ENCODE measurements around the gene PTPN4. TPM values are rescaled to one million over a fixed set of nuclear protein-coding genes. Genes with fewer than 3 reads are reported as not detected.

PTPN4 gene
- total and polyA plus RNA-seq, 9 of the 15 experiments (the other 6 are each of a cell fraction or from before 2014, with no cell fraction given), result 5.0 to 32.8 (median 27.3) TPM

DNA sequence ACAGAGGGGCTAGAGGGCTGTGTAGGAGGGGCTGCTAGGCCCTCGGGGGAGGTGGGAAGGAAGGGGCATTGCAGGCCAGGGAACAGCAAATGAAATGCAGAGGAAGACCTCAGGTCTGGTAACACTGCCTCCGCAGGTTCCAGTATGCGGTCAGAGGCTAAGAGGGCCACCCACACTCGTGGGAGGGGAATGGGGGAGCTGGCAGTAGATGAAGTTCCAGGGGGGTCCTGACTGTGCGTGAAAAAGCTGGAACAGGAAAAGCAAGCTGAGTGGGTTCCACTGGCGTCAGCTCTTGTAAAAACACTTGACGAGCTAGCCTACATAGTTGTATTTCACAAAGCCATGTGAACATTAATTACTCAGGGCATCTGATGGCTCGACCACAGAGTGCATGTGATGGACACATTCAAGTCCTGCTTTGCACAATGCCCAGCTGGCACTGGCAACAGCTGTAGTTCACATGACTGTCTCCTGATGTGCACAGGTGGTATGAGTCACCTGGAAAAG is 29.0 kb upstream of the PTPN4 start:
- no peak for DNase-seq (ENCODE audit: extremely low read depth in 1 of 4, low spot score in 3 of 4)
- in situ Hi-C loops (cut with MboI), result no loop called here
- no peak for FAIRE-seq
- 10% methylated on average over 8 of the region's 8 CpGs for WGBS (ENCODE audit: insufficient coverage, low coverage, missing lambda C conversion rate)
- no peak for ATAC-seq
- Histone ChIP-seq H3K79me2 (ENCODE audit: control insufficient read depth, insufficient read depth, low read length) (no peaks in the 10 kb centered on the region), H3K9ac (ENCODE audit: insufficient read depth in 1 of 2, low read depth in 2 of 2, low read length in 2 of 2) (no peak overlapping the region), H3K27me3 (ENCODE audit: control insufficient read depth in 2 of 2, insufficient read depth in 2 of 2, low read length in 2 of 2) (peaks cover 38 to 55% of the 10 kb centered on the region in 2 experiments), H4K20me1 (replicated peaks; ENCODE audit: control insufficient read depth, insufficient read depth, low read length) (no peaks in the 10 kb centered on the region), H3K9me1 (ENCODE audit: control insufficient read depth, insufficient read depth, low read length) (no peaks in the 10 kb centered on the region), H3K4me3 (no peak overlapping the region), H3K4me2 (ENCODE audit: insufficient read depth, low read length) (no peak overlapping the region), H3K9me3 (replicated peaks; ENCODE audit: control insufficient read depth, insufficient read depth, low read depth, low read length) (no peaks in the 10 kb centered on the region), H2AFZ (ENCODE audit: low read depth, low read length) (no peak overlapping the region), H3K36me3 (ENCODE audit: control insufficient read depth, insufficient read depth, low read length) (no peaks in the 10 kb centered on the region), H3K4me1 (replicated peaks in 1 of 2; ENCODE audit: control insufficient read depth in 2 of 2, insufficient read depth in 2 of 2, low read length in 2 of 2) (no peaks in the 10 kb centered on the region; a peak in 1 of 5 replicates), H3K27ac (ENCODE audit: extremely low read depth, low read depth, low read length) (no peak overlapping the region)
- no TSS peak for BruUV-seq (replicated peaks)
- TF ChIP-seq NRF1 (conservative IDR thresholded peaks at IDR 0.05 in 1 of 2, IDR thresholded peaks at IDR 0.05 in 1 of 2) (no peak), NR2F6 (CRISPR knock-in tag; IDR thresholded peaks at IDR 0.05) (no peak), ZNF263 (CRISPR knock-in tag; IDR thresholded peaks at IDR 0.05; ENCODE audit: borderline replicate concordance) (no peak), GTF2F1 (IDR thresholded peaks at IDR 0.05; ENCODE audit: low read depth, low read length) (no peak), NFATC3 (IDR thresholded peaks at IDR 0.05) (no peak), NONO (IDR thresholded peaks at IDR 0.05; ENCODE audit: low read depth in 2 of 2, low read length in 1 of 2) (no peak), NR1H2 (CRISPR knock-in tag; IDR thresholded peaks at IDR 0.05) (no peak)
- TF ChIP-seq, protein P1, sequence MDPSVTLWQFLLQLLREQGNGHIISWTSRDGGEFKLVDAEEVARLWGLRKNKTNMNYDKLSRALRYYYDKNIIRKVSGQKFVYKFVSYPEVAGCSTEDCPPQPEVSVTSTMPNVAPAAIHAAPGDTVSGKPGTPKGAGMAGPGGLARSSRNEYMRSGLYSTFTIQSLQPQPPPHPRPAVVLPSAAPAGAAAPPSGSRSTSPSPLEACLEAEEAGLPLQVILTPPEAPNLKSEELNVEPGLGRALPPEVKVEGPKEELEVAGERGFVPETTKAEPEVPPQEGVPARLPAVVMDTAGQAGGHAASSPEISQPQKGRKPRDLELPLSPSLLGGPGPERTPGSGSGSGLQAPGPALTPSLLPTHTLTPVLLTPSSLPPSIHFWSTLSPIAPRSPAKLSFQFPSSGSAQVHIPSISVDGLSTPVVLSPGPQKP (CRISPR knock-in tag; IDR thresholded peaks at IDR 0.05), result no peak
- ChIA-PET CTCF (ENCODE audit: low intra/inter-chr PET ratio) (no interaction called here), POLR2A (interaction anchor here (0.6 to 1.2 kb wide), 2 partner anchors 28 to 44 kb away, joined by 3 read pairs; no protein-coding TSS in a partner anchor)
- intact Hi-C loops (cut with micrococcal nuclease), result no loop called here

All from K562 (cell line).